Activated T-cell treated with anti-CD3 and anti-CD28 coated beads, Interleukin-2, amount 50 U/mL, for 4 hours (primary cell): Measurements from ENCODE around the gene ITGAE. TPM values are rescaled to one million over a fixed set of nuclear protein-coding genes. Genes with fewer than 3 reads are reported as not detected.
"Not testable (repeated sequence)": the region's sequence is repeated elsewhere in the genome, so short reads cannot be mapped to it uniquely, and the experiment has no call there.

ENCODE experiments used
- ATAC-seq, 2 donors: fragments of 200-7000 bp; cut with Tn5 transposase; one replicate each; pipeline ENCODE4 v1.10.0; 2021
- DNase-seq: peaks from one replicate; pipeline ENCODE4 v3.0.0-alpha.2; 2020
- H3K27me3 Mint-ChIP-seq: one replicate; pipeline ENCODE4 v1.8.0; 2021; ENCODE audit warnings: low read depth, mixed read lengths
- H3K36me3 Mint-ChIP-seq: one replicate; pipeline ENCODE4 v1.8.0; 2022; ENCODE audit warnings: mixed read lengths; ENCODE audit not compliant: insufficient read depth
- H3K4me1 Mint-ChIP-seq: one replicate; pipeline ENCODE4 v1.8.0; 2021; ENCODE audit warnings: low read depth, mixed read lengths
- H3K4me3 Mint-ChIP-seq: one replicate; pipeline ENCODE4 v1.8.0; 2021; ENCODE audit warnings: mild to moderate bottlenecking, moderate library complexity, mixed read lengths
- H3K9me3 Mint-ChIP-seq: one replicate; pipeline ENCODE4 v1.8.0; 2021; ENCODE audit warnings: mixed read lengths
- total RNA-seq, 3 donors: library from RNA; stranded (reverse); gene quantifications; one replicate each; pipeline ENCODE4 v1.2.1, GENCODE V29; 2021

ITGAE gene
- total RNA-seq, 3 donors from 2014 or later = 15.0 to 20.6 (median 18.1) TPM

GRCh38 chr17:3750926-3751325 is 50.1 kb downstream of the ITGAE start:
- Mint-ChIP-seq H3K27me3 (no peaks in the 10 kb centered on the region), H3K36me3 (no peaks in the 10 kb centered on the region), H3K9me3 (no peaks in the 10 kb centered on the region), H3K4me1 (peaks cover 38% of the 10 kb centered on the region), H3K4me3 (peak overlapping the region; percentile 2)
- peak; percentile 37 for DNase-seq
- ATAC-seq = peak; percentile 44 to 53

- ATAC-seq (no peak), DNase-seq (no peak)
- H3K4me3 Mint-ChIP-seq = no peak overlapping the region
- no peaks in the 10 kb centered on the region for H3K36me3 Mint-ChIP-seq
- H3K9me3 Mint-ChIP-seq = no peaks in the 10 kb centered on the region
- no peaks in the 10 kb centered on the region for H3K27me3 Mint-ChIP-seq
- peaks cover 33% of the 10 kb centered on the region for H3K4me1 Mint-ChIP-seq
Observed at GRCh38 chr17:3750296-3750695, 50.7 kb downstream of the ITGAE start.

- DNase-seq (no peak), ATAC-seq (no peak)
- H3K4me1 Mint-ChIP-seq = peaks cover 30% of the 10 kb centered on the region
- H3K4me3 Mint-ChIP-seq = no peak overlapping the region
- no peaks in the 10 kb centered on the region for H3K9me3 Mint-ChIP-seq
- H3K36me3 Mint-ChIP-seq = no peaks in the 10 kb centered on the region
- no peaks in the 10 kb centered on the region for H3K27me3 Mint-ChIP-seq
Observed at GRCh38 chr17:3748576-3748975, 52.4 kb downstream of the ITGAE start.

GRCh38 chr17:3747805-3748204 is 53.2 kb downstream of the ITGAE start:
- Mint-ChIP-seq H3K4me1 (peaks cover 25% of the 10 kb centered on the region), H3K4me3 (no peak overlapping the region), H3K36me3 (no peaks in the 10 kb centered on the region), H3K9me3 (no peaks in the 10 kb centered on the region), H3K27me3 (no peaks in the 10 kb centered on the region)
- DNase-seq = no peak
- ATAC-seq = no peak

- Mint-ChIP-seq H3K4me1 (peaks cover 16% of the 10 kb centered on the region), H3K27me3 (no peaks in the 10 kb centered on the region), H3K9me3 (no peaks in the 10 kb centered on the region), H3K36me3 (no peaks in the 10 kb centered on the region), H3K4me3 (no peak overlapping the region)
- ATAC-seq (no peak), DNase-seq (no peak)
Observed at GRCh38 chr17:3745071-3745470, 55.9 kb downstream of the ITGAE start.

- ATAC-seq = no peak
- no peak for DNase-seq
- Mint-ChIP-seq H3K36me3 (no peaks in the 10 kb centered on the region), H3K9me3 (no peaks in the 10 kb centered on the region), H3K4me1 (peaks cover 24% of the 10 kb centered on the region), H3K27me3 (no peaks in the 10 kb centered on the region), H3K4me3 (no peak overlapping the region)
Observed at GRCh38 chr17:3744014-3744413, 57.0 kb downstream of the ITGAE start.

- ATAC-seq (no peak), DNase-seq (no peak)
- peaks cover 3% of the 10 kb centered on the region for H3K27me3 Mint-ChIP-seq
- peak overlapping the region; percentile 32 for H3K4me3 Mint-ChIP-seq
- H3K4me1 Mint-ChIP-seq = peaks cover 29% of the 10 kb centered on the region
- H3K36me3 Mint-ChIP-seq = no peaks in the 10 kb centered on the region
- no peaks in the 10 kb centered on the region for H3K9me3 Mint-ChIP-seq
Observed at GRCh38 chr17:3740611-3741073, 60.3 kb downstream of the ITGAE start.

GRCh38 chr17:3739422-3740124 is 61.4 kb downstream of the ITGAE start:
- Mint-ChIP-seq H3K4me1 (peaks cover 29% of the 10 kb centered on the region), H3K27me3 (peaks cover 3% of the 10 kb centered on the region), H3K4me3 (no peak overlapping the region), H3K9me3 (no peaks in the 10 kb centered on the region), H3K36me3 (no peaks in the 10 kb centered on the region)
- DNase-seq (no peak), ATAC-seq (no peak)

GRCh38 chr17:3738562-3739295 is 62.3 kb downstream of the ITGAE start:
- Mint-ChIP-seq H3K4me1 (peaks cover 29% of the 10 kb centered on the region), H3K4me3 (no peak overlapping the region), H3K36me3 (no peaks in the 10 kb centered on the region), H3K27me3 (peaks cover 3% of the 10 kb centered on the region), H3K9me3 (no peaks in the 10 kb centered on the region)
- peak; percentile 75 for DNase-seq
- peak; percentile 92 for ATAC-seq

GRCh38 chr17:3735515-3735914 is 65.5 kb downstream of the ITGAE start:
- DNase-seq (no peak), ATAC-seq (no peak)
- Mint-ChIP-seq H3K36me3 (no peaks in the 10 kb centered on the region), H3K4me3 (no peak overlapping the region), H3K27me3 (peaks cover 3% of the 10 kb centered on the region), H3K9me3 (no peaks in the 10 kb centered on the region), H3K4me1 (peaks cover 26% of the 10 kb centered on the region)

- not testable (repeated sequence) for ATAC-seq, H3K4me3 Mint-ChIP-seq, H3K36me3 Mint-ChIP-seq, DNase-seq, H3K27me3 Mint-ChIP-seq, H3K9me3 Mint-ChIP-seq
- peaks cover 20% of the 10 kb centered on the region for H3K4me1 Mint-ChIP-seq
Observed at GRCh38 chr17:3734911-3735276, 66.1 kb downstream of the ITGAE start.

- H3K4me1 Mint-ChIP-seq = no peaks in the 10 kb centered on the region
- no peaks in the 10 kb centered on the region for H3K36me3 Mint-ChIP-seq
- H3K4me3 Mint-ChIP-seq = no peak overlapping the region
- ATAC-seq (no peak), DNase-seq (no peak)
- no peaks in the 10 kb centered on the region for H3K9me3 Mint-ChIP-seq
- H3K27me3 Mint-ChIP-seq = peaks cover 3% of the 10 kb centered on the region
Observed at GRCh38 chr17:3732210-3732621, 68.8 kb downstream of the ITGAE start.

GRCh38 chr17:3730881-3731429 is 70.0 kb downstream of the ITGAE start:
- Mint-ChIP-seq H3K4me1 (no peaks in the 10 kb centered on the region), H3K4me3 (no peak overlapping the region)
- no peak for ATAC-seq

GRCh38 chr17:3729881-3730280 is 71.1 kb downstream of the ITGAE start:
- no peaks in the 10 kb centered on the region for H3K27me3 Mint-ChIP-seq
- H3K4me1 Mint-ChIP-seq = no peaks in the 10 kb centered on the region
- DNase-seq (no peak), ATAC-seq (no peak)
- H3K36me3 Mint-ChIP-seq = no peaks in the 10 kb centered on the region
- H3K9me3 Mint-ChIP-seq = no peaks in the 10 kb centered on the region
- H3K4me3 Mint-ChIP-seq = no peak overlapping the region

More at GRCh38 chr17:3730881-3731429, 70.0 kb downstream of the ITGAE start:
- no peak for DNase-seq
- H3K27me3 Mint-ChIP-seq = no peaks in the 10 kb centered on the region
- H3K9me3 Mint-ChIP-seq = no peaks in the 10 kb centered on the region
- no peaks in the 10 kb centered on the region for H3K36me3 Mint-ChIP-seq

- not testable (repeated sequence) for H3K4me3 Mint-ChIP-seq, H3K4me1 Mint-ChIP-seq, H3K9me3 Mint-ChIP-seq, ATAC-seq, DNase-seq, H3K36me3 Mint-ChIP-seq, H3K27me3 Mint-ChIP-seq
Observed at GRCh38 chr17:3728099-3728498, 72.9 kb downstream of the ITGAE start.
